ENCODE data around the gene REEP5. TPM values are rescaled to one million over a fixed set of nuclear protein-coding genes. Genes with fewer than 3 reads are reported as not detected.

The REEP5 gene
- total and polyA plus RNA-seq, 9 of the 15 experiments (the other 6 are each of a cell fraction or from before 2014, with no cell fraction given), result 14.7 to 102 (median 36.0) TPM

GRCh38 chr5:112860929-112861637, 60.9 kb downstream of the REEP5 start, which contains the start of gene SRP19 (continued):
- no peak for TF ChIP-seq TFAM (CRISPR knock-in tag; conservative IDR thresholded peaks at IDR 0.05)
- no peak for TF ChIP-seq ZNF354B (CRISPR knock-in tag; IDR thresholded peaks at IDR 0.05)
- TF ChIP-seq POLR2AphosphoS5 (IDR thresholded peaks at IDR 0.05; ENCODE audit: control insufficient read depth, insufficient read depth, low read depth, low read length), result peak; percentile 83; the same call in 1 of the 2 replicates
- TF ChIP-seq CREBBP (IDR thresholded peaks at IDR 0.05; ENCODE audit: low read depth, low read length), result no peak
- no peak for TF ChIP-seq SMAD1 (IDR thresholded peaks at IDR 0.05; ENCODE audit: low read depth, low read length, partially characterized antibody)
- no peak for TF ChIP-seq THRAP3 (IDR thresholded peaks at IDR 0.05; ENCODE audit: borderline replicate concordance)
- TF ChIP-seq SUPT5H (IDR thresholded peaks at IDR 0.05), result peak; percentile 82
- TF ChIP-seq YY1 (IDR thresholded peaks at IDR 0.05; ENCODE audit: borderline replicate concordance in 1 of 3, control insufficient read depth in 1 of 3, extremely low read depth in 1 of 3, insufficient read depth in 3 of 3, insufficient read length in 1 of 3, insufficient replicate concordance in 2 of 3, low read depth in 1 of 3, low read length in 2 of 3), result peak in 2 of 3 experiments; percentile 66 to 71
- no peak for TF ChIP-seq ZNF696 (CRISPR knock-in tag; conservative IDR thresholded peaks at IDR 0.05)
- peak; percentile 75 for TF ChIP-seq TAF1 (IDR thresholded peaks at IDR 0.05; ENCODE audit: control insufficient read depth, extremely low read depth, insufficient read depth, low read length, severe bottlenecking)
- no peak for TF ChIP-seq U2AF1 (optimal IDR thresholded peaks at IDR 0.05; ENCODE audit: low read depth, low read length)
- TF ChIP-seq U2AF2 (optimal IDR thresholded peaks at IDR 0.05; ENCODE audit: low read depth, low read length), result no peak
- no peak for TF ChIP-seq ZNF57 (CRISPR knock-in tag; IDR thresholded peaks at IDR 0.05)
- no peak for TF ChIP-seq ZSCAN32 (CRISPR knock-in tag; IDR thresholded peaks at IDR 0.05)
- peak; percentile 46; the same call in 1 of the 2 replicates for TF ChIP-seq HDAC2 (IDR thresholded peaks at IDR 0.05)
- TF ChIP-seq, protein P1, sequence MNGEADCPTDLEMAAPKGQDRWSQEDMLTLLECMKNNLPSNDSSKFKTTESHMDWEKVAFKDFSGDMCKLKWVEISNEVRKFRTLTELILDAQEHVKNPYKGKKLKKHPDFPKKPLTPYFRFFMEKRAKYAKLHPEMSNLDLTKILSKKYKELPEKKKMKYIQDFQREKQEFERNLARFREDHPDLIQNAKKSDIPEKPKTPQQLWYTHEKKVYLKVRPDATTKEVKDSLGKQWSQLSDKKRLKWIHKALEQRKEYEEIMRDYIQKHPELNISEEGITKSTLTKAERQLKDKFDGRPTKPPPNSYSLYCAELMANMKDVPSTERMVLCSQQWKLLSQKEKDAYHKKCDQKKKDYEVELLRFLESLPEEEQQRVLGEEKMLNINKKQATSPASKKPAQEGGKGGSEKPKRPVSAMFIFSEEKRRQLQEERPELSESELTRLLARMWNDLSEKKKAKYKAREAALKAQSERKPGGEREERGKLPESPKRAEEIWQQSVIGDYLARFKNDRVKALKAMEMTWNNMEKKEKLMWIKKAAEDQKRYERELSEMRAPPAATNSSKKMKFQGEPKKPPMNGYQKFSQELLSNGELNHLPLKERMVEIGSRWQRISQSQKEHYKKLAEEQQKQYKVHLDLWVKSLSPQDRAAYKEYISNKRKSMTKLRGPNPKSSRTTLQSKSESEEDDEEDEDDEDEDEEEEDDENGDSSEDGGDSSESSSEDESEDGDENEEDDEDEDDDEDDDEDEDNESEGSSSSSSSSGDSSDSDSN (IDR thresholded peaks at IDR 0.05; ENCODE audit: borderline replicate concordance in 1 of 2, low read depth in 2 of 2, low read length in 2 of 2), result no peak
- TF ChIP-seq ZC3H11A (IDR thresholded peaks at IDR 0.05; ENCODE audit: low read depth, low read length), result no peak
- peak; percentile 58 to 77 for TF ChIP-seq MNT (conservative IDR thresholded peaks at IDR 0.05)
- TF ChIP-seq CBX3 (IDR thresholded peaks at IDR 0.05; ENCODE audit: borderline replicate concordance in 1 of 2, low read length in 2 of 2), result peak in 1 of 2 experiments; percentile 95; a peak in 2 of 3 replicates
- TF ChIP-seq ARID1B (IDR thresholded peaks at IDR 0.05), result no peak
- peak; percentile 87 for TF ChIP-seq ZSCAN29 (IDR thresholded peaks at IDR 0.05)
- no peak for TF ChIP-seq DDX20 (tag; IDR thresholded peaks at IDR 0.05; ENCODE audit: low read depth)
- TF ChIP-seq SNRNP70 (optimal IDR thresholded peaks at IDR 0.05; ENCODE audit: low read depth, low read length), result no peak
- TF ChIP-seq SP2 (IDR thresholded peaks at IDR 0.05; ENCODE audit: extremely low read depth, low read depth, low read length, poor library complexity, severe bottlenecking), result peak; percentile 51
- no peak; the same call in 1 of the 2 replicates for TF ChIP-seq MAFK (IDR thresholded peaks at IDR 0.05; ENCODE audit: low read length)
